Measurements from ENCODE around the gene ACP3. TPM values are rescaled to one million over a fixed set of nuclear protein-coding genes. Genes with fewer than 3 reads are reported as not detected.
"Not testable (repeated sequence)": the region's sequence is repeated elsewhere in the genome, so short reads cannot be mapped to it uniquely, and the experiment has no call there.

ACP3 gene
- total RNA-seq, 2 donors from 2014 or later = 0.34 to 1.5 TPM

GRCh38 chr3:132352556-132353143 is 35.4 kb downstream of the ACP3 start:
- H3K27me3 Mint-ChIP-seq = peaks cover 45% of the 10 kb centered on the region
- peak; percentile 87 for ATAC-seq

GRCh38 chr3:132354916-132355702 is 37.9 kb downstream of the ACP3 start:
- Mint-ChIP-seq H3K36me3 (ENCODE audit: low read depth) (peaks cover 4% of the 10 kb centered on the region), H3K27me3 (peaks cover 43% of the 10 kb centered on the region), H3K4me1 (peaks cover 4% of the 10 kb centered on the region), H3K27ac (no peak overlapping the region), H3K4me3 (no peak overlapping the region)
- no peak for ATAC-seq
- no peak for DNase-seq
- no peaks in the 10 kb centered on the region for H3K9me3 ChIP-seq (ENCODE audit: control insufficient read depth, low read length, poor library complexity, severe bottlenecking)

More at GRCh38 chr3:132352556-132353143, 35.4 kb downstream of the ACP3 start:
- DNase-seq = peak; percentile 27 to 54 (median 38)
- Mint-ChIP-seq H3K27ac (no peak overlapping the region), H3K4me3 (no peak overlapping the region), H3K4me1 (peaks cover 4% of the 10 kb centered on the region), H3K36me3 (ENCODE audit: low read depth) (peaks cover 4% of the 10 kb centered on the region)
- H3K9me3 ChIP-seq (ENCODE audit: control insufficient read depth, low read length, poor library complexity, severe bottlenecking) = no peaks in the 10 kb centered on the region

DNA sequence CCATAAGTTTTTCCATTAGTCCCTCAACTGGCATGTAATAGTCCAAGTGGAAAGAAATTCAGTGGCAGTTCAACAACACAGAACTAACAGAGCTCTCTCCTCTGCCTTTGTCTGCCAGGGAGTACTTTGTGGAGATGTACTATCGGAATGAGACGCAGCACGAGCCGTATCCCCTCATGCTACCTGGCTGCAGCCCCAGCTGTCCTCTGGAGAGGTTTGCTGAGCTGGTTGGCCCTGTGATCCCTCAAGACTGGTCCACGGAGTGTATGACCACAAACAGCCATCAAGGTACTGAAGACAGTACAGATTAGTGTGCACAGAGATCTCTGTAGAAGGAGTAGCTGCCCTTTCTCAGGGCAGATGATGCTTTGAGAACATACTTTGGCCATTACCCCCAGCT is 39.4 kb downstream of the ACP3 start:
- H3K9me3 ChIP-seq (ENCODE audit: control insufficient read depth, low read length, poor library complexity, severe bottlenecking) = no peaks in the 10 kb centered on the region
- no peaks in the 10 kb centered on the region for H3K36me3 Mint-ChIP-seq (ENCODE audit: low read depth)
- peaks cover 43% of the 10 kb centered on the region for H3K27me3 Mint-ChIP-seq
- H3K4me1 Mint-ChIP-seq = peaks cover 4% of the 10 kb centered on the region
- H3K27ac Mint-ChIP-seq = no peak overlapping the region
- DNase-seq (no peak), ATAC-seq (no peak)
- no peak overlapping the region for H3K4me3 Mint-ChIP-seq

DNA sequence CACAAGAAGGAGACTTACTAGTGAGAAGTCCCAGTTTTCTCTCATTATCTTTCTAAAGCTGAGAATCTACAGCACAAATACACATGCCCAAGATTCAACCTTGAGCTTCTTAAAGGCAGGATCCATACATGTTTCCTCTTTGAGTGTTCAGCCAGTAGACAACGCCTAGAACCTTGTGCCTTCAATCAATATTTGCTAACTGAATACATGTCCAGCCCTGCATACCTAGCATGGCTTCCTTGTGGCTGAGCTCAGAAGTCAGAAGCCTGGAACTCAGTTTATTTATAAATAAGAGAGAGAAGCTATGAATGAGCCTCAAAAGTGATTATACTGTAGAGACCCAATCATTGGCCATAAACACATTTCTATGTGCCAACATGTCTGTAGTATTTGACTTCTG is 43.5 kb downstream of the ACP3 start:
- no peaks in the 10 kb centered on the region for H3K4me1 Mint-ChIP-seq
- H3K27ac Mint-ChIP-seq = no peak overlapping the region
- H3K27me3 Mint-ChIP-seq = peaks cover 63% of the 10 kb centered on the region
- H3K4me3 Mint-ChIP-seq = no peak overlapping the region
- no peaks in the 10 kb centered on the region for H3K9me3 ChIP-seq (ENCODE audit: control insufficient read depth, low read length, poor library complexity, severe bottlenecking)
- ATAC-seq (no peak), DNase-seq (no peak)
- H3K36me3 Mint-ChIP-seq (ENCODE audit: low read depth) = peaks cover 8% of the 10 kb centered on the region

- H3K36me3 Mint-ChIP-seq (ENCODE audit: low read depth) = peaks cover 8% of the 10 kb centered on the region
- no peak overlapping the region for H3K4me3 Mint-ChIP-seq
- H3K9me3 ChIP-seq (ENCODE audit: control insufficient read depth, low read length, poor library complexity, severe bottlenecking) = no peaks in the 10 kb centered on the region
- H3K27me3 Mint-ChIP-seq = peaks cover 66% of the 10 kb centered on the region
- no peaks in the 10 kb centered on the region for H3K4me1 Mint-ChIP-seq
- no peak for ATAC-seq
- no peak overlapping the region for H3K27ac Mint-ChIP-seq
- DNase-seq = no peak
Measured at GRCh38 chr3:132362329-132362728, 45.1 kb downstream of the ACP3 start.

DNA sequence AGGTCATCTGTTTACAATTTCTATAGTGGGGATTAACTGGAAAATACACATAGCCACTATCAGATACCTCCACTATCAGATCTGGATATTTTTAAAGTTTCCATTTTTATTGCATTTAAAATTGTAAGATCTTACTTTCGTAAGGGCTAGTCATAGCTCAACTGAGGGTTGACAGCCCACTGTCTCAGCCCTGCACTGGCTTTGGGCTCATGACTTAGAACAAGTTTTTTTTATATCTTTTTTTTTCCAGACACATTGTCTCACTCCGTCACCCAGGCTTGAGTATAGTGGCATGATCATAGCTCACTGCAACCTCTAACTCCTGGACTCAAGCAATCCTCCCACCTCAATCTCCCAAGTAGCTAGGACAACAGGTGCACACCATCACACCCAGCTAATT is 51.3 kb downstream of the ACP3 start:
- DNase-seq = no peak
- H3K27me3 Mint-ChIP-seq = peaks cover 42% of the 10 kb centered on the region
- no peak overlapping the region for H3K27ac Mint-ChIP-seq
- H3K36me3 Mint-ChIP-seq (ENCODE audit: low read depth) = peaks cover 7% of the 10 kb centered on the region
- ATAC-seq = no peak
- H3K4me1 Mint-ChIP-seq = no peaks in the 10 kb centered on the region
- H3K4me3 Mint-ChIP-seq = no peak overlapping the region
- no peaks in the 10 kb centered on the region for H3K9me3 ChIP-seq (ENCODE audit: control insufficient read depth, low read length, poor library complexity, severe bottlenecking)

GRCh38 chr3:132368962-132369361 is 51.8 kb downstream of the ACP3 start:
- H3K9me3 ChIP-seq (ENCODE audit: control insufficient read depth, low read length, poor library complexity, severe bottlenecking) = no peaks in the 10 kb centered on the region
- DNase-seq (no peak), ATAC-seq (no peak)
- H3K27me3 Mint-ChIP-seq = peaks cover 41% of the 10 kb centered on the region
- H3K4me3 Mint-ChIP-seq = no peak overlapping the region
- no peaks in the 10 kb centered on the region for H3K4me1 Mint-ChIP-seq
- no peak overlapping the region for H3K27ac Mint-ChIP-seq
- peaks cover 7% of the 10 kb centered on the region for H3K36me3 Mint-ChIP-seq (ENCODE audit: low read depth)

- not testable (repeated sequence) for ATAC-seq; H3K9me3 ChIP-seq (ENCODE audit: control insufficient read depth, low read length, poor library complexity, severe bottlenecking); H3K27ac Mint-ChIP-seq; H3K36me3 Mint-ChIP-seq (ENCODE audit: low read depth); H3K4me1 Mint-ChIP-seq; DNase-seq
- Mint-ChIP-seq H3K4me3 (peak overlapping the region; percentile 33), H3K27me3 (peaks cover 46% of the 10 kb centered on the region)
Measured at GRCh38 chr3:132376945-132377354, 59.7 kb downstream of the ACP3 start.

GRCh38 chr3:132378048-132378762 is 61.0 kb downstream of the ACP3 start:
- ATAC-seq = no peak
- H3K9me3 ChIP-seq (ENCODE audit: control insufficient read depth, low read length, poor library complexity, severe bottlenecking) = no peaks in the 10 kb centered on the region
- no peaks in the 10 kb centered on the region for H3K4me1 Mint-ChIP-seq
- H3K36me3 Mint-ChIP-seq (ENCODE audit: low read depth) = peaks cover 2% of the 10 kb centered on the region
- H3K4me3 Mint-ChIP-seq = no peak overlapping the region
- H3K27me3 Mint-ChIP-seq = peaks cover 46% of the 10 kb centered on the region
- no peak overlapping the region for H3K27ac Mint-ChIP-seq
- no peak for DNase-seq

DNA sequence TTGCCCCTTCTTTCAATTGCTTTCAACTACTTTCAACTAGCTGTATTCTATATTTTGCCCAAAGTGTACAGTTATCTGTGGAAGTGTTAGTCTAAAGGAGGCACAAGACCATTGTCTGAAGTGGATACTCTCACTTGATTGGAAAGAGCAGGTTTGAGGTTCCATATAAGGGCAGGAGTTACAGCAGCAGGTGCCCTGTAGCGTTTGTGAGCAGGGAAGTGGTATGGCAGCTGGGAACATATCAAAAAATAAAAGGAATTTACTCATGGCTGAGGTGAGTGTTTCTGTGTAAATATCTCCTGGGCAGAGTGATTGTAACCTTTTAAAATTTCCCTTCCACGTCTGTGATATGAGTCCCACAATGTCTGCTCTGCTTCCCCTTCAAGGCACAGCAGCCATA is 61.6 kb downstream of the ACP3 start:
- Mint-ChIP-seq H3K27ac (no peak overlapping the region), H3K36me3 (ENCODE audit: low read depth) (peaks cover 2% of the 10 kb centered on the region), H3K27me3 (peaks cover 46% of the 10 kb centered on the region), H3K4me3 (no peak overlapping the region), H3K4me1 (no peaks in the 10 kb centered on the region)
- DNase-seq = no peak
- H3K9me3 ChIP-seq (ENCODE audit: control insufficient read depth, low read length, poor library complexity, severe bottlenecking) = no peaks in the 10 kb centered on the region
- no peak for ATAC-seq

DNA sequence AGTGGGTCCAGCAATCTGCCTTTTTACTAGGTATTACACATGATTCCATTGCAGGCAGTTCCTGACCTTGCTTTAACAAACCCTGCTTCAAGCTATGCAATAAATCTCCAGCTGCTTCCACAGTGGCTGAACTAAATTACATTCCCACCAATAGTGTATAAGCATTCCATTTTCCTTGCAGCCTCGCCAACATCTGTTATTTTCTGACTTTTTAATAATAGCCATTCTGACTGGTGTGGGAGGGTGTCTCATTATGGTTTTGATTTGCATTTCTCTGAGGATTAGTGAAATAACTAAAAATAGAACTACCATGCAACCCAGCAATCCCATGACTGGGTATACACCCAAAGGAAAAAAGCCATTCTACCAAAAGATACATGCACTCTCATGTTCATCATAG is 63.7 kb downstream of the ACP3 start:
- Mint-ChIP-seq H3K27ac (no peak overlapping the region), H3K27me3 (peaks cover 46% of the 10 kb centered on the region), H3K36me3 (ENCODE audit: low read depth) (peaks cover 2% of the 10 kb centered on the region), H3K4me1 (no peaks in the 10 kb centered on the region), H3K4me3 (no peak overlapping the region)
- no peak for ATAC-seq
- H3K9me3 ChIP-seq (ENCODE audit: control insufficient read depth, low read length, poor library complexity, severe bottlenecking) = no peaks in the 10 kb centered on the region
- no peak for DNase-seq

GRCh38 chr3:132381348-132381944 is 64.2 kb downstream of the ACP3 start:
- H3K4me1 Mint-ChIP-seq = peaks cover 3% of the 10 kb centered on the region
- H3K4me3 Mint-ChIP-seq = no peak overlapping the region
- H3K9me3 ChIP-seq (ENCODE audit: control insufficient read depth, low read length, poor library complexity, severe bottlenecking) = no peaks in the 10 kb centered on the region
- DNase-seq = no peak
- H3K36me3 Mint-ChIP-seq (ENCODE audit: low read depth) = peaks cover 2% of the 10 kb centered on the region
- no peak overlapping the region for H3K27ac Mint-ChIP-seq
- peaks cover 46% of the 10 kb centered on the region for H3K27me3 Mint-ChIP-seq
- ATAC-seq = no peak

GRCh38 chr3:132382267-132382666 is 65.1 kb downstream of the ACP3 start:
- Mint-ChIP-seq H3K36me3 (ENCODE audit: low read depth) (peaks cover 2% of the 10 kb centered on the region), H3K27ac (no peak overlapping the region), H3K27me3 (peaks cover 46% of the 10 kb centered on the region), H3K4me1 (peaks cover 6% of the 10 kb centered on the region), H3K4me3 (no peak overlapping the region)
- ATAC-seq (no peak), DNase-seq (no peak)
- no peaks in the 10 kb centered on the region for H3K9me3 ChIP-seq (ENCODE audit: control insufficient read depth, low read length, poor library complexity, severe bottlenecking)
